K562 (cell line): Measurements from ENCODE around the gene MCC. TPM values are rescaled to one million over a fixed set of nuclear protein-coding genes. Genes with fewer than 3 reads are reported as not detected.

Experiments used
- ATAC-seq: fragments of 200-7000 bp; cut with Tn5 transposase; 3 replicates; pipeline ENCODE4 v1.9.1; 2020; ENCODE audit warnings: moderate library complexity
- BruUV-seq: library from RNA; stranded (reverse); fragments of 400-500 nt; replicated peaks from 2 replicates; lab custom pipeline; 2021; lab: Mats Ljungman, UMichigan
- CTCF ChIA-PET: fragments of 300-600 bp; formaldehyde crosslinking; extraction: SDS; loops from one replicate; lab custom pipeline; 2021; ENCODE audit warnings: low intra/inter-chr PET ratio; lab: Yijun Ruan, JAX
- POLR2A ChIA-PET: fragments of 300-600, 350-650 bp; sonication (Branson Sonifier 250); formaldehyde crosslinking; extraction: SDS; loops from one replicate; lab custom pipeline; 2021; ENCODE audit warnings: antibody characterized with exemption, inconsistent platforms; lab: Yijun Ruan, JAX
- DNase-seq, 4 experiments: peaks; one replicate each; pipeline versions ENCODE4 v3.0.0 to v3.0.0-alpha.2; 2011 to 2018; ENCODE audit warnings: low spot score in 3 of 4, mixed read lengths in 3 of 4; ENCODE audit errors: extremely low read depth in 1 of 4
- FAIRE-seq: peaks from 2 replicates; lab custom pipeline; 2011; peaks lifted over from hg19 to GRCh38; lab: Jason Lieb, UNC
- H2AFZ ChIP-seq: 2 replicates; pipeline ENCODE4 v1.6.0; 2011; ENCODE audit warnings: low read depth, low read length, control low read depth, inconsistent platforms
- H3K27ac ChIP-seq: fragments of 200-600 bp; 3 replicates; pipeline ENCODE4 v1.8.0; 2011; ENCODE audit warnings: low read depth, mild to moderate bottlenecking, control low read depth, inconsistent platforms, low read length, moderate library complexity, mixed read lengths; ENCODE audit errors: extremely low read depth
- H3K27me3 ChIP-seq, 2 experiments: fragments of 300-600 bp in 1 of 2; 2 replicates in 1 of 2; 3 replicates in 1 of 2; pipeline versions ENCODE4 v1.6.0 to v1.8.0; 2011; ENCODE audit warnings: inconsistent platforms in 2 of 2, low read length in 2 of 2, mild to moderate bottlenecking in 1 of 2, mixed read lengths in 1 of 2, moderate library complexity in 1 of 2; ENCODE audit not compliant: control insufficient read depth in 2 of 2, insufficient read depth in 2 of 2
- H3K36me3 ChIP-seq: fragments of 300-600 bp; 3 replicates; pipeline ENCODE4 v1.8.0; 2011; ENCODE audit warnings: mild to moderate bottlenecking, low read length, inconsistent platforms; ENCODE audit not compliant: control insufficient read depth, insufficient read depth
- H3K4me1 ChIP-seq, 2 experiments: fragments of 200-600 bp in 1 of 2; replicated peaks in 1 of 2; 2 replicates in 1 of 2; 3 replicates in 1 of 2; pipeline versions ENCODE4 v1.5.1 to v1.8.0; 2011; ENCODE audit warnings: inconsistent platforms in 2 of 2, low read length in 2 of 2, mild to moderate bottlenecking in 1 of 2, mixed read lengths in 1 of 2, moderate library complexity in 1 of 2; ENCODE audit not compliant: control insufficient read depth in 2 of 2, insufficient read depth in 2 of 2
- H3K4me2 ChIP-seq: 2 replicates; pipeline ENCODE4 v1.6.1; 2011; ENCODE audit warnings: low read length, control low read depth, inconsistent platforms, mixed read lengths; ENCODE audit not compliant: insufficient read depth
- H3K4me3 ChIP-seq: fragments of 200-600 bp; sonication (generic), shearing (Covaris generic); 2 replicates; pipeline ENCODE4 v1.5.1; 2016; ENCODE audit warnings: control low read depth, inconsistent platforms
- H3K79me2 ChIP-seq: fragments of 200-600 bp; 3 replicates; pipeline ENCODE4 v1.8.0; 2011; ENCODE audit warnings: low read length, inconsistent platforms; ENCODE audit not compliant: control insufficient read depth, insufficient read depth
- H3K9ac ChIP-seq, 2 experiments: 2 replicates each; pipeline versions ENCODE4 v1.6.0 to v1.6.1; 2011; ENCODE audit warnings: low read depth in 2 of 2, low read length in 2 of 2, control low read depth in 1 of 2, inconsistent platforms in 1 of 2, mild to moderate bottlenecking in 1 of 2, mixed read lengths in 1 of 2; ENCODE audit not compliant: insufficient read depth in 1 of 2
- H3K9me1 ChIP-seq: one replicate; pipeline ENCODE4 v1.6.0; 2011; ENCODE audit warnings: inconsistent platforms, mild to moderate bottlenecking, low read length, moderate library complexity; ENCODE audit not compliant: control insufficient read depth, insufficient read depth
- H3K9me3 ChIP-seq: replicated peaks from 2 replicates; pipeline ENCODE4 v1.5.1; 2011; ENCODE audit warnings: low read depth, low read length, inconsistent platforms; ENCODE audit not compliant: control insufficient read depth, insufficient read depth
- H4K20me1 ChIP-seq: replicated peaks from 2 replicates; pipeline ENCODE4 v1.6.1; 2011; ENCODE audit warnings: low read length, inconsistent platforms, mixed read lengths; ENCODE audit not compliant: control insufficient read depth, insufficient read depth
- BCOR ChIP-seq: fragments of 450-650 bp; IDR thresholded peaks from 2 replicates; pipeline ENCODE4 v1.6.1; 2016
- CBFB ChIP-seq: sonication (generic); formaldehyde crosslinking; IDR thresholded peaks from 2 replicates; pipeline ENCODE4 v1.4.0; 2020; ENCODE audit warnings: mild to moderate bottlenecking, missing genetic modification reagents
- CTCF ChIP-seq, 3 experiments: IDR thresholded peaks in 2 of 3; conservative IDR thresholded peaks in 1 of 3; 2 replicates each; pipeline ENCODE4 v1.5.1; 2011 to 2012; ENCODE audit warnings: low read length in 3 of 3, mild to moderate bottlenecking in 3 of 3, control low read depth in 2 of 3, improper control_type of control experiment in 1 of 3, inconsistent platforms in 1 of 3, low read depth in 1 of 3, mixed read lengths in 1 of 3, moderate library complexity in 1 of 3; ENCODE audit not compliant: insufficient read depth in 2 of 3
- EGR1 ChIP-seq: fragments of 450-650 bp; conservative IDR thresholded peaks from 2 replicates; pipeline ENCODE4 v1.6.1; 2017; ENCODE audit warnings: mild to moderate bottlenecking
- HNRNPH1 ChIP-seq: fragments of 200-400 bp; formaldehyde crosslinking; optimal IDR thresholded peaks from 2 replicates; pipeline ENCODE3; 2017; ENCODE audit warnings: low read depth, mild to moderate bottlenecking, low read length, moderate library complexity
- RAD21 ChIP-seq, 2 experiments: fragments of 250-450 bp in 1 of 2; fragments of 450-650 bp in 1 of 2; sonication (Bioruptor Pico) in 1 of 2; formaldehyde crosslinking in 1 of 2; IDR thresholded peaks in 1 of 2; conservative IDR thresholded peaks in 1 of 2; 2 replicates each; pipeline versions ENCODE4 v1.4.0 to v1.8.0; 2020 to 2022; ENCODE audit warnings: mild to moderate bottlenecking in 2 of 2, moderate library complexity in 1 of 2
- RBM22 ChIP-seq: fragments of 200-400 bp; formaldehyde crosslinking; IDR thresholded peaks from 2 replicates; pipeline ENCODE4 v1.6.1; 2018; ENCODE audit warnings: low read length, low read depth; ENCODE audit not compliant: poor library complexity, severe bottlenecking
- SAP30 ChIP-seq: fragments of 200-600 bp; sonication (generic); IDR thresholded peaks from 2 replicates; pipeline ENCODE4 v1.6.1; 2012; ENCODE audit warnings: borderline replicate concordance, low read depth, mild to moderate bottlenecking, moderate library complexity, low read length, control low read depth, inconsistent platforms; ENCODE audit not compliant: insufficient read depth, poor library complexity, severe bottlenecking
- ZNF134 ChIP-seq: fragments of 250-450 bp; sonication (Bioruptor Pico); conservative IDR thresholded peaks from 2 replicates; pipeline ENCODE4 v1.4.0; 2020
- ZNF274 ChIP-seq: IDR thresholded peaks from 2 replicates; pipeline ENCODE4 v1.6.1; 2011; ENCODE audit warnings: low read depth, mild to moderate bottlenecking, low read length, moderate library complexity, borderline replicate concordance
- ZNF347 ChIP-seq: fragments of 450-650 bp; formaldehyde crosslinking; IDR thresholded peaks from 2 replicates; pipeline ENCODE4 v1.4.0; 2020; ENCODE audit warnings: low read depth, mild to moderate bottlenecking, moderate library complexity
- WGBS: fragments of 100-300 bp; shearing (Covaris generic); methylation state at CpG from one replicate; pipeline ENCODE4 v1.1.6; 2016; ENCODE audit warnings: low coverage, mixed read lengths; ENCODE audit not compliant: insufficient coverage; ENCODE audit errors: missing lambda C conversion rate; 5-methylcytosine and 5-hydroxymethylcytosine counted together
- in situ Hi-C: fragments of 300-500 bp; cut with MboI; formaldehyde crosslinking; loops from 4 replicates; pipeline ENCODE4 v1.15.0; 2018; ENCODE audit warnings: inconsistent platforms, mixed read lengths
- intact Hi-C: fragments of 100-400 bp; cut with micrococcal nuclease; formaldehyde crosslinking; loops from 2 replicates; pipeline ENCODE4 v1.14.2; 2022
- polyA plus RNA-seq, 8 experiments: library from polyadenylated mRNA; depleted of rRNA in 4 of 8; stranded (reverse) in 5 of 8; unstranded in 3 of 8; fragments of >200 nt; fragmentation: Nextera tagmentation in 2 of 8; fragmentation: Illumina TruSeq in 1 of 8; extraction: Ambion mirVana in 2 of 8; extraction: Trizol in 1 of 8; gene quantifications; 2 replicates each; pipeline versions ENCODE4 v1.2.1 to v1.2.3, GENCODE V29; 2011 to 2014; ENCODE audit warnings: inconsistent platforms in 1 of 8, missing spikeins in 1 of 8
- total RNA-seq, 7 experiments: library from RNA; depleted of rRNA in 6 of 7; stranded (reverse); fragments of >200 nt in 6 of 7; fragmentation: Illumina TruSeq in 2 of 7; extraction: Trizol in 2 of 7; gene quantifications; 2 replicates each; pipeline versions ENCODE4 v1.2.1 to v1.2.3, GENCODE V29; 2011 to 2021; ENCODE audit warnings: low replicate concordance in 1 of 7

Gene MCC
- total and polyA plus RNA-seq, 9 of the 15 experiments (the other 6 are each of a cell fraction or from before 2014, with no cell fraction given), result 0.04 to 0.24 (median 0.06) TPM; not detected in 1

- peaks cover 18 to 32% of the 10 kb centered on the region in 2 experiments for H3K4me1 ChIP-seq
- H3K36me3 ChIP-seq, result no peaks in the 10 kb centered on the region
- ChIA-PET POLR2A (interaction anchor here (0.5 to 0.8 kb wide), 2 partner anchors 12 to 13 kb away, joined by 3 to 4 read pairs; no protein-coding TSS in a partner anchor), CTCF (no interaction called here)
- H3K9ac ChIP-seq, result no peak overlapping the region
- H4K20me1 ChIP-seq, result no peaks in the 10 kb centered on the region
- BruUV-seq, result no TSS peak
- H3K27me3 ChIP-seq, result no peaks in the 10 kb centered on the region
- H3K4me3 ChIP-seq, result no peak overlapping the region
- H3K4me2 ChIP-seq, result no peak overlapping the region
- H2AFZ ChIP-seq, result 0 out of 2 replicates have a peak overlapping the region, but pooled peaks have one; percentile 49
- DNase-seq (no peak), FAIRE-seq (no peak), ATAC-seq (no peak; the same call in 2 of the 3 replicates)
- TF ChIP-seq ZNF134 (CRISPR knock-in tag) (no peak), SAP30 (no peak), ZNF274 (no peak), CBFB (CRISPR knock-in tag) (no peak), ZNF347 (CRISPR knock-in tag) (no peak), CTCF (IDR thresholded peaks at IDR 0.05 in 2 of 3, conservative IDR thresholded peaks at IDR 0.05 in 1 of 3; ENCODE audit: insufficient read depth in 2 of 3, low read depth in 1 of 3, low read length in 3 of 3) (0 out of 6 replicates have a peak, but pooled peaks of 1 of the 3 experiments have one; percentile 18), HNRNPH1 (no peak), EGR1 (no peak), RBM22 (no peak), BCOR (no peak), RAD21 (CRISPR knock-in tag; conservative IDR thresholded peaks at IDR 0.05 in 1 of 2, IDR thresholded peaks at IDR 0.05 in 1 of 2) (peak in 1 of 2 experiments; percentile 25; a peak in 2 of 4 replicates)
- 58% methylated on average over 8 of the region's 9 CpGs for WGBS
- no peaks in the 10 kb centered on the region for H3K79me2 ChIP-seq
- H3K27ac ChIP-seq, result no peak overlapping the region
- H3K9me1 ChIP-seq, result no peaks in the 10 kb centered on the region
- intact Hi-C loops, result no loop called here
- no peaks in the 10 kb centered on the region for H3K9me3 ChIP-seq
- in situ Hi-C loops, result no loop called here
Measured at GRCh38 chr5:113038714-113039113, 449.5 kb downstream of the MCC start.
